Osteocyte (in vitro differentiated cells): ENCODE data around the gene SMC6. TPM values are rescaled to one million over a fixed set of nuclear protein-coding genes. Genes with fewer than 3 reads are reported as not detected.

Experiments
- DNase-seq: peaks from one replicate; pipeline ENCODE4 v3.0.0; 2021; ENCODE audit warnings: mixed read lengths; ENCODE audit not compliant: unreplicated experiment; ENCODE audit errors: extremely low spot score
- H3K27ac Mint-ChIP-seq: one replicate; pipeline ENCODE4 v1.8.0; 2021; ENCODE audit warnings: mild to moderate bottlenecking, mixed read lengths; ENCODE audit not compliant: unreplicated experiment
- H3K27me3 Mint-ChIP-seq: one replicate; pipeline ENCODE4 v1.8.0; 2021; ENCODE audit warnings: mixed read lengths; ENCODE audit not compliant: unreplicated experiment
- H3K36me3 Mint-ChIP-seq: one replicate; pipeline ENCODE4 v1.8.0; 2021; ENCODE audit warnings: mixed read lengths; ENCODE audit not compliant: unreplicated experiment
- H3K4me1 Mint-ChIP-seq: one replicate; pipeline ENCODE4 v1.8.0; 2021; ENCODE audit warnings: mixed read lengths; ENCODE audit not compliant: unreplicated experiment
- H3K4me3 Mint-ChIP-seq: one replicate; pipeline ENCODE4 v1.8.0; 2021; ENCODE audit warnings: mild to moderate bottlenecking, moderate library complexity, mixed read lengths; ENCODE audit not compliant: unreplicated experiment
- H3K9me3 Mint-ChIP-seq: one replicate; pipeline ENCODE4 v1.8.0; 2021; ENCODE audit warnings: mixed read lengths; ENCODE audit not compliant: unreplicated experiment
- total RNA-seq: library from RNA; stranded (reverse); gene quantifications from 2 replicates; pipeline ENCODE4 v1.2.1, GENCODE V29; 2021
- TF ChIP-seq, protein P1 (sequence below): fragments of 200-600 bp; sonication (generic); IDR thresholded peaks from 2 replicates; pipeline ENCODE4 v1.5.0; 2021; ENCODE audit warnings: antibody characterized with exemption, mild to moderate bottlenecking, moderate library complexity

Gene SMC6
- total RNA-seq, 1 donor from 2014 or later = 21.3 TPM

DNA sequence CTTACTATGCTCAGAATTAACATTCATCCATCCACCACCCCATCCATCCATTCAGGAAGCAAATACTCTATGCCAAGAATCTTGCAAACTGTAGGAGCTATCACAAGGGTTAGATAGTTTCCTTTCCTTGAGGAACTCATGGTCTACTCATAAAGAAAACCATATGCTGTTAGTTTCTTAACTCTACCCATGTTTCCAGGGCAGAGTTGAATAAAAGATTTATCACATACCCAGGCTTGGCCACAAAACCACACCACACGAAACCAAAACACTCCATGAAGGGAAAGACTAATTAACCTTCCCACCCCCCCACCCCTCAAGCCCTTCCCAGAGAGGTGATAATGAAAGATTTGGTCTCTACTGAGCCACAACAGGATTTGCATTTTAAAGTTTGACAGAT, 38.9 kb upstream of the SMC6 start:
- TF ChIP-seq, protein P1, sequence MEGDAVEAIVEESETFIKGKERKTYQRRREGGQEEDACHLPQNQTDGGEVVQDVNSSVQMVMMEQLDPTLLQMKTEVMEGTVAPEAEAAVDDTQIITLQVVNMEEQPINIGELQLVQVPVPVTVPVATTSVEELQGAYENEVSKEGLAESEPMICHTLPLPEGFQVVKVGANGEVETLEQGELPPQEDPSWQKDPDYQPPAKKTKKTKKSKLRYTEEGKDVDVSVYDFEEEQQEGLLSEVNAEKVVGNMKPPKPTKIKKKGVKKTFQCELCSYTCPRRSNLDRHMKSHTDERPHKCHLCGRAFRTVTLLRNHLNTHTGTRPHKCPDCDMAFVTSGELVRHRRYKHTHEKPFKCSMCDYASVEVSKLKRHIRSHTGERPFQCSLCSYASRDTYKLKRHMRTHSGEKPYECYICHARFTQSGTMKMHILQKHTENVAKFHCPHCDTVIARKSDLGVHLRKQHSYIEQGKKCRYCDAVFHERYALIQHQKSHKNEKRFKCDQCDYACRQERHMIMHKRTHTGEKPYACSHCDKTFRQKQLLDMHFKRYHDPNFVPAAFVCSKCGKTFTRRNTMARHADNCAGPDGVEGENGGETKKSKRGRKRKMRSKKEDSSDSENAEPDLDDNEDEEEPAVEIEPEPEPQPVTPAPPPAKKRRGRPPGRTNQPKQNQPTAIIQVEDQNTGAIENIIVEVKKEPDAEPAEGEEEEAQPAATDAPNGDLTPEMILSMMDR = no peak
- Mint-ChIP-seq H3K4me1 (no peaks in the 10 kb centered on the region), H3K4me3 (no peak overlapping the region), H3K27ac (no peak overlapping the region), H3K36me3 (no peaks in the 10 kb centered on the region), H3K27me3 (peaks cover 26% of the 10 kb centered on the region), H3K9me3 (no peaks in the 10 kb centered on the region)
- DNase-seq = no peak

DNA sequence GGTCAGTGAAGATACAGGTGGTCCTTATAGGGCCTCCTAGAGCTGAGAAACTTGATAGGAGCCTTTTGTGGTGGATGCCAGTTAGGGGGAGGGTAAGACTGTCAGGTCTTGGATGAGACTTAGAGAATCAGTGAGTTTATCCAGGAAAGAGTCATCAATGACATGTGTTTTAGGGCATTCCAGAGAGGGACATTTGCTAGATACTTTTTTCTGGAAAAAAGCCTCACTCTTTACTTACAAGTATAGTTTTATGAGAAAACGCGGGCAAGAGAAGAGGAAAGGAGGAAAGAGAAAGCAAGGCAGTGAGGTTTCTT, 38.2 kb upstream of the SMC6 start:
- Mint-ChIP-seq H3K4me1 (no peaks in the 10 kb centered on the region), H3K4me3 (no peak overlapping the region), H3K27me3 (peaks cover 26% of the 10 kb centered on the region), H3K36me3 (no peaks in the 10 kb centered on the region), H3K27ac (no peak overlapping the region), H3K9me3 (no peaks in the 10 kb centered on the region)
- no peak for DNase-seq
- TF ChIP-seq, protein P1 = no peak

DNA sequence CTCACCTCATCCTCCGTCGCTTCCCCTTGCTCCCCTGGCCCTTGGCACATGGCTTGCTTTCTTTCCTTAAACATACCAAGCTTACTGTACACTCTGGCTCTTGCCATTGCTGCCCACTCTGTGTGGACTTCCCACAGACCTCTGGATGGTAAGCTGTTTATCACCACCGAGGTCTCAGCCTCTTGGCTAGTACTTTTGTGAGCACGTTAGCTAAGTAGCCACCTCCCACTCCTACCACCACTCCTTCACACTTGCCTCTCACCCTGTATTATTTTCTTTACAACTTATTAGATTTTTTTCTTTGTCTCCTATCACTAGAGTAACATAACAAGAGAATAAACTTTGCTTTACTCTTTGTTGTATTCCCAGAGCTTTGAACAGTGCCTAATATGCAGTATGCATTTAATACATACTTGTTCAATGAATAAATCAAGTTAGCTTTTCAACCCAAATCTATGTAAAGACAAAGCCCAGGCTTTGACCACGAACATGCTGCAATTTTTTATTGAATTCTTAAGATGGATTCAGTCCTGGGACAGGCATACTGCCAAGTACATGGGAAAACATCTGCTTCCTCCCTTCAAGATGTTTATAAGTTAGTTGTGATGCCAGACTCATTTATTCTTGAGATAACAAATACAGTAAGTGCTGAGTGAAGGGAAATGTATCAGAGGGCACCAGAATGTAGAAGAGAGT, 37.7 kb upstream of the SMC6 start:
- TF ChIP-seq, protein P1 = no peak
- Mint-ChIP-seq H3K27ac (no peak overlapping the region), H3K4me1 (no peaks in the 10 kb centered on the region), H3K9me3 (no peaks in the 10 kb centered on the region), H3K27me3 (peaks cover 23% of the 10 kb centered on the region), H3K36me3 (no peaks in the 10 kb centered on the region), H3K4me3 (no peak overlapping the region)
- DNase-seq = no peak

DNA sequence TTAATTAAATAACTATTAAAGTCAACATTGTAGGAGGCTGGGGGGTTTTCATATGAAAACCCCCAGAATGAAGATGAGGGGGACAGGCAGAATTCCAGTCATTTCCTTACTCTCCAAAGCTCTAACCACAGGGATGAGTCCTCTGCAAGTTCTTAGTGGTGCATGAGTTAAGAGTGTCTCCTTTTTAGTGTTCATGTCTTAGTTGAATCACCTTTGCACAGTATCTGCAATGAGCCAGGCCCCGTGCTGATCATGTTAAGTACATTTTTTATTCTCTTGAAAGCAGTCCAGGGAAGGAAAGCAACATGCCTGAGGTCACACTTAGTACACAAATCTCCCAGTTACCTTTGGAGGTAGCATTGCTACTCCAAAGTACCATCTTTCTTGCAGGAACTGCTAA, 36.9 kb upstream of the SMC6 start:
- H3K27me3 Mint-ChIP-seq = peaks cover 23% of the 10 kb centered on the region
- H3K4me1 Mint-ChIP-seq = no peaks in the 10 kb centered on the region
- DNase-seq = no peak
- H3K27ac Mint-ChIP-seq = no peak overlapping the region
- H3K9me3 Mint-ChIP-seq = no peaks in the 10 kb centered on the region
- H3K36me3 Mint-ChIP-seq = no peaks in the 10 kb centered on the region
- H3K4me3 Mint-ChIP-seq = no peak overlapping the region
- TF ChIP-seq, protein P1 = no peak

DNA sequence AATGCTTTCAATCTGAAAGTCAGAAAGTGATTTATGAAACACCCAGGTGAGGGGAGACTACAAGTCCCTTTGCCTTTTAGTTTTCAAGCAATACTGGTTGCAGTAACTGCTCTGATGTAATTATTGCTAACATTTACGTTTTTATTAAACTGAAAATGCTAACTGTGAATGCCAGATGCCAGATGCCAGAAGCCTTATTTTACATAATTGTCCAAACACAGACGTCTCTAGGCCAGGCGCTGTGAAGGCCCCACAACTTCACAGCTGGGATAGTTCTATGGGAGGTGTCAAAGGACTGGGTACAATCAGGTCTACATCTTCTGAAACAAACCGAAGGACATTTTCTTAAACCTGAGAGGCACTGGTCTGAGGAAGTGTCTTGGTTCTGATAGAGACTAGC, 35.2 kb upstream of the SMC6 start:
- no peak overlapping the region for H3K4me3 Mint-ChIP-seq
- H3K27ac Mint-ChIP-seq = no peak overlapping the region

More for the DNA sequence above, 35.2 kb upstream of the SMC6 start:
- peaks cover 16% of the 10 kb centered on the region for H3K27me3 Mint-ChIP-seq
- TF ChIP-seq, protein P1 = no peak
- DNase-seq = no peak
- H3K36me3 Mint-ChIP-seq = peaks cover 3% of the 10 kb centered on the region
- H3K9me3 Mint-ChIP-seq = peaks cover 5% of the 10 kb centered on the region
- H3K4me1 Mint-ChIP-seq = no peaks in the 10 kb centered on the region
